Mucosa of rectum (tissue), 2 donors: ENCODE data around the gene SLC7A4.

ENCODE experiments used
- H3K27ac ChIP-seq, 2 donors: one replicate each; pipeline ENCODE4 v1.7.0; 2013; ENCODE audit warnings: inconsistent platforms in 2 of 2, low read depth in 2 of 2, low read length in 2 of 2
- H3K27me3 ChIP-seq, 2 donors: one replicate each; pipeline ENCODE4 v1.7.0; 2013; ENCODE audit warnings: low read length in 2 of 2; ENCODE audit not compliant: control insufficient read depth in 2 of 2, insufficient read depth in 2 of 2
- H3K36me3 ChIP-seq, 2 donors: one replicate each; pipeline ENCODE4 v1.7.0; 2013; ENCODE audit warnings: low read length in 2 of 2; ENCODE audit not compliant: control insufficient read depth in 2 of 2, insufficient read depth in 2 of 2
- H3K4me1 ChIP-seq, 2 donors: one replicate each; pipeline ENCODE4 v1.7.0; 2013; ENCODE audit warnings: low read length in 2 of 2, mild to moderate bottlenecking in 1 of 2; ENCODE audit not compliant: control insufficient read depth in 2 of 2, insufficient read depth in 2 of 2
- H3K4me3 ChIP-seq, 2 donors: one replicate each; pipeline ENCODE4 v1.7.0; 2013; ENCODE audit warnings: low read length in 2 of 2
- H3K9ac ChIP-seq, 2 donors: one replicate each; pipeline ENCODE4 v1.7.0; 2013; ENCODE audit warnings: low read length in 2 of 2, low read depth in 1 of 2, mild to moderate bottlenecking in 1 of 2
- H3K9me3 ChIP-seq, 2 donors: one replicate each; pipeline ENCODE4 v1.7.0; 2013; ENCODE audit warnings: low read length in 2 of 2; ENCODE audit not compliant: control insufficient read depth in 2 of 2
- donor health status: healthy.
- donor health status: Normal muscosa, but diverticular disease.

SLC7A4 gene

GRCh38 chr22:21032037-21032867 is at the start of gene SLC7A4:
SLC7A4 (minus strand) TSS chr22:21032561; CDS start chr22:21031812, 749 bp downstream.
- H3K27ac ChIP-seq = no peak within 1 kb of the TSS
- no peaks in the 10 kb centered on the region for H3K36me3 ChIP-seq
- peaks cover 0 to 7% of the 10 kb centered on the region in 2 donors for H3K4me1 ChIP-seq
- H3K27me3 ChIP-seq = peaks cover 5% of the 10 kb centered on the region in 2 donors
- peak within 1 kb of the TSS in 1 of 2 donors; percentile 47 for H3K9ac ChIP-seq
- H3K4me3 ChIP-seq = peak within 1 kb of the TSS; percentile 14 to 26
- no peaks in the 10 kb centered on the region for H3K9me3 ChIP-seq

GRCh38 chr22:21080435-21081137 is 48.2 kb upstream of the SLC7A4 start:
- H3K4me1 ChIP-seq = no peaks in the 10 kb centered on the region

GRCh38 chr22:21079493-21079892 is 47.1 kb upstream of the SLC7A4 start:
- Histone ChIP-seq H3K4me3 (no peak overlapping the region), H3K36me3 (no peaks in the 10 kb centered on the region), H3K9me3 (no peaks in the 10 kb centered on the region), H3K9ac (no peak overlapping the region), H3K27ac (no peak overlapping the region), H3K4me1 (no peaks in the 10 kb centered on the region), H3K27me3 (no peaks in the 10 kb centered on the region)

More at GRCh38 chr22:21080435-21081137, 48.2 kb upstream of the SLC7A4 start:
- no peaks in the 10 kb centered on the region for H3K27me3 ChIP-seq
- H3K27ac ChIP-seq = no peak overlapping the region
- no peak overlapping the region for H3K9ac ChIP-seq
- H3K9me3 ChIP-seq = no peaks in the 10 kb centered on the region
- H3K36me3 ChIP-seq = no peaks in the 10 kb centered on the region
- no peak overlapping the region for H3K4me3 ChIP-seq

- Histone ChIP-seq H3K27ac (no peak overlapping the region), H3K36me3 (no peaks in the 10 kb centered on the region), H3K4me3 (no peak overlapping the region), H3K4me1 (no peaks in the 10 kb centered on the region), H3K9me3 (no peaks in the 10 kb centered on the region), H3K9ac (no peak overlapping the region), H3K27me3 (no peaks in the 10 kb centered on the region)
Measured at GRCh38 chr22:21078916-21079315, 46.6 kb upstream of the SLC7A4 start.

GRCh38 chr22:21077884-21078508 is 45.6 kb upstream of the SLC7A4 start:
- H3K36me3 ChIP-seq = no peaks in the 10 kb centered on the region
- no peak overlapping the region for H3K9ac ChIP-seq
- no peaks in the 10 kb centered on the region for H3K27me3 ChIP-seq
- H3K27ac ChIP-seq = no peak overlapping the region
- no peaks in the 10 kb centered on the region for H3K9me3 ChIP-seq
- no peaks in the 10 kb centered on the region for H3K4me1 ChIP-seq
- H3K4me3 ChIP-seq = no peak overlapping the region

GRCh38 chr22:21076912-21077625 is 44.7 kb upstream of the SLC7A4 start:
- no peaks in the 10 kb centered on the region for H3K27me3 ChIP-seq
- no peak overlapping the region for H3K4me3 ChIP-seq
- no peaks in the 10 kb centered on the region for H3K9me3 ChIP-seq
- no peak overlapping the region for H3K27ac ChIP-seq
- no peak overlapping the region for H3K9ac ChIP-seq
- no peaks in the 10 kb centered on the region for H3K4me1 ChIP-seq
- no peaks in the 10 kb centered on the region for H3K36me3 ChIP-seq

GRCh38 chr22:21075516-21076138 is 43.3 kb upstream of the SLC7A4 start:
- no peak overlapping the region for H3K27ac ChIP-seq

GRCh38 chr22:21074102-21074715 is 41.8 kb upstream of the SLC7A4 start:
- H3K9me3 ChIP-seq = no peaks in the 10 kb centered on the region
- H3K27ac ChIP-seq = no peak overlapping the region
- no peak overlapping the region for H3K4me3 ChIP-seq
- no peaks in the 10 kb centered on the region for H3K36me3 ChIP-seq
- peaks cover 0 to 3% of the 10 kb centered on the region in 2 donors for H3K27me3 ChIP-seq
- H3K9ac ChIP-seq = no peak overlapping the region
- no peaks in the 10 kb centered on the region for H3K4me1 ChIP-seq

More at GRCh38 chr22:21075516-21076138, 43.3 kb upstream of the SLC7A4 start:
- Histone ChIP-seq H3K9ac (no peak overlapping the region), H3K4me1 (no peaks in the 10 kb centered on the region), H3K36me3 (no peaks in the 10 kb centered on the region), H3K4me3 (no peak overlapping the region), H3K9me3 (no peaks in the 10 kb centered on the region), H3K27me3 (peaks cover 0 to 3% of the 10 kb centered on the region in 2 donors)

GRCh38 chr22:21073482-21073881 is 41.1 kb upstream of the SLC7A4 start:
- peaks cover 0 to 3% of the 10 kb centered on the region in 2 donors for H3K27me3 ChIP-seq
- H3K27ac ChIP-seq = no peak overlapping the region
- H3K4me3 ChIP-seq = no peak overlapping the region
- H3K36me3 ChIP-seq = no peaks in the 10 kb centered on the region
- H3K9ac ChIP-seq = no peak overlapping the region
- H3K9me3 ChIP-seq = no peaks in the 10 kb centered on the region
- H3K4me1 ChIP-seq = no peaks in the 10 kb centered on the region
